Right lung (tissue), 10 donors: Measurements from ENCODE around the gene ODF2L. TPM values are rescaled to one million over a fixed set of nuclear protein-coding genes. Genes with fewer than 3 reads are reported as not detected.
A peak's percentile ranks its signal among the peaks of the same experiment; 100 is the strongest.

Source experiments
- DNase-seq, 2 donors: peaks; one replicate each; pipeline ENCODE4 v3.0.0-alpha.2; 2013
- long read RNA-seq, 8 donors: transcript quantifications; one replicate each; lab custom pipeline, GENCODE V29; 2026
- polyA plus RNA-seq, 5 donors: library from polyadenylated mRNA; unstranded; fragments of 120-200 nt; gene quantifications; one replicate each; pipeline versions ENCODE4 v1.2.1 to v1.2.3, GENCODE V29; 2013; ENCODE audit warnings: inconsistent platforms in 1 of 5, low replicate concordance in 1 of 5; ENCODE audit not compliant: insufficient read length in 5 of 5, insufficient read depth in 1 of 5

Gene ODF2L, protein sequence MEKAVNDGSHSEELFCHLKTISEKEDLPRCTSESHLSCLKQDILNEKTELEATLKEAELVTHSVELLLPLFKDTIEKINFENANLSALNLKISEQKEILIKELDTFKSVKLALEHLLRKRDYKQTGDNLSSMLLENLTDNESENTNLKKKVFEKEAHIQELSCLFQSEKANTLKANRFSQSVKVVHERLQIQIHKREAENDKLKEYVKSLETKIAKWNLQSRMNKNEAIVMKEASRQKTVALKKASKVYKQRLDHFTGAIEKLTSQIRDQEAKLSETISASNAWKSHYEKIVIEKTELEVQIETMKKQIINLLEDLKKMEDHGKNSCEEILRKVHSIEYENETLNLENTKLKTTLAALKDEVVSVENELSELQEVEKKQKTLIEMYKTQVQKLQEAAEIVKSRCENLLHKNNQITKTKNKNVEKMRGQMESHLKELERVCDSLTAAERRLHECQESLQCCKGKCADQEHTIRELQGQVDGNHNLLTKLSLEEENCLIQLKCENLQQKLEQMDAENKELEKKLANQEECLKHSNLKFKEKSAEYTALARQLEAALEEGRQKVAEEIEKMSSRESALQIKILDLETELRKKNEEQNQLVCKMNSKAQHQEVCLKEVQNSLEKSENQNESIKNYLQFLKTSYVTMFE
- polyA plus RNA-seq = 100 to 1,000 TPM in 4 of 5 donors, 10 to 100 TPM in 1; 80.4 to 153 (median 130) TPM
- long read RNA-seq, donor 1, transcript ODF2L-211 (3 exons, 772 nt) = minor isoform, 5 of 42 reads
- long read RNA-seq, donor 1, transcript ODF2L-213 (2 exons, 1,650 nt) = major isoform, 18 of 42 reads
- long read RNA-seq, donor 1, partial matches to known transcripts = 13 of 42 reads
- long read RNA-seq, donor 1, other reads (novel, unspliced or antisense) = 0 of 42 reads
- long read RNA-seq, donor 2, transcript ODF2L-213 (2 exons, 1,650 nt) = major isoform, 6 of 6 reads
- long read RNA-seq, donor 2, partial matches to known transcripts = 0 of 6 reads
- long read RNA-seq, donor 2, other reads (novel, unspliced or antisense) = 0 of 6 reads
- long read RNA-seq, donor 3, transcript ODF2L-213 (2 exons, 1,650 nt) = major isoform, 5 of 7 reads
- long read RNA-seq, donor 3, partial matches to known transcripts = 0 of 7 reads
- long read RNA-seq, donor 3, other reads (novel, unspliced or antisense) = 0 of 7 reads
- long read RNA-seq, donor 4, transcript ODF2L-213 (2 exons, 1,650 nt) = major isoform, 6 of 9 reads
- long read RNA-seq, donor 4, partial matches to known transcripts = 0 of 9 reads
- long read RNA-seq, donor 4, other reads (novel, unspliced or antisense) = 0 of 9 reads
- long read RNA-seq, donor 5, transcript ODF2L-213 (2 exons, 1,650 nt) = major isoform, 10 of 23 reads
- long read RNA-seq, donor 5, partial matches to known transcripts = 10 of 23 reads
- long read RNA-seq, donor 5, other reads (novel, unspliced or antisense) = 0 of 23 reads
- long read RNA-seq, donor 6, transcript ODF2L-213 (2 exons, 1,650 nt) = major isoform, 7 of 25 reads
- long read RNA-seq, donor 6, partial matches to known transcripts = 16 of 25 reads
- long read RNA-seq, donor 6, other reads (novel, unspliced or antisense) = 0 of 25 reads
- long read RNA-seq, donor 7, partial matches to known transcripts = 0 of 3 reads
- long read RNA-seq, donor 7, other reads (novel, unspliced or antisense) = 0 of 3 reads
- long read RNA-seq, donor 8, partial matches to known transcripts = 0 of 3 reads
- long read RNA-seq, donor 8, other reads (novel, unspliced or antisense) = 0 of 3 reads

DNA sequence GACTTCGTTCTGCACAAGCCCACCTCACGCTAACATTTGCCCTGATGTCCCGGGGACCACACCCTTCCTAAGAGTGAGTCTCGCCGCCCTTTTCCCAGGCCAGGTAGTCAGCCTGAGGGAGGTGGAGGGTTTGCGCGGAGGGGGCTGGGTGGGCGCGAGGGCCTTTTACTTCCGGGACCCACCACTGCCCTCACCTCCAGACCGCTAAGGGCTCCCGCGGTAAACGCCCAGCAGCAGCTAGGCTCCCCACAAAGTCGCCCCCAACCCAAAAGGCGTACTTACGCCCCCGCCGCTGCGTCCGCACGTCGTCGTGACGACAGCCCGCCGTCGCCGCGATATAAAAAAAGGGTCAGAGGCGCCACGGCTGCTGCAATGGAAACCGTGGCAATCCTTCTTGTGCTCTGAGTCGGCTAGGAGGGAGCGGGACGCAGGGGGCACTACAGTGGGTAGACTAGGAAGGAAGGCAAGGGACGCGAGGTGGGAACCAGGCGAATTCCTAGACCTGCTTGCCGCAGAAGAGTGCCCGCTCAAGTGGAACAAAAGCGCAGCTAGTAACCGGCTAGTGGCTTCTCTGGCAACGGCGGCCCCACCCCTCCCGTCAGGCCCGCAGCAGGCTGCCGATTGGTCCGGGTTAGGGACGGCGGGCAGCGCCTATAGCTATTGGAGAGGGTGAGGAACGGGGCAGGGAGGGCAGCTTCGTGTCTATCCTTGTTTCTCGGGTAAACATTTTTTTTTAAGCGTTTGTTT, at the start of gene ODF2L:
Gene ODF2L (minus strand): TSS at position 573 of the 747 bp plus-strand sequence. CDS start 9,296 bp downstream, outside the sequence.
- peak; percentile 86 to 90 for DNase-seq

DNA sequence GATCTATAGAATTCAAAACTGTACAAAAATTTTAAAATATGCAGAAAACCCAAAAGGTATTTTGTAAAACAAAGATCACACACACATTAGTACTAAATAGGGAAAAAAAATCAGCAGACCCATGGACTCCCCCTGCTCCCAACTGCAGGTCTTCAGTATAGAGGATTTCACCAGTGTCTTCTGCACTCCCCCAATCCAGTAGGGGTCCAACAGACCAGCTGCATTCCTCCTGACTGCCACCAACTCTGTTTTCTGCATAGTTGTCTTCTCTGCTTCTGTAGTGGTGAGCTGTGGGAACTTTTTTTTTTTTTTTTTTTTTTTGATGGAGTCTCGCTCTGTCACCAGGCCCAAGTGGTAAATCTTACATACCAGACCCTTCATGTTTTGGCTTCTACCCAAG, 49.8 kb upstream of the ODF2L start:
- no peak for DNase-seq

DNA sequence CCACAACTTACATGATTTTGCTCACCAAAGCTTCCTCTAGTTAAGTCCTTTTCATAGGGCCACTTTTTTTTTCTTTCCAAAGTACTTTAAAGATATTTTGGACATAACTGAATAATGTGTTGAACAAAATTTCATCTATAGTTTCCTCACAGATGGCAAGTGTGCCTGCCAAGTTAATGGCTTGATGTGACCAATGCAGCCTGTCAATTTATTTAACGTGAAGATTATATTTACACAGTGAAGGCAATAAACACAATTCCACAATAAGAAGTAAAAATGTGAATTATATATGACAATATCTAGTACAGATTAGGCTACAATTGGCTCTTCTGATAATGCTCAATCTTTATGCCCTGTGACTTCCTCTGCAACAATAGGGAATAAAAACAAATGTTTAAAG, 45.9 kb upstream of the ODF2L start:
- DNase-seq = no peak

DNA sequence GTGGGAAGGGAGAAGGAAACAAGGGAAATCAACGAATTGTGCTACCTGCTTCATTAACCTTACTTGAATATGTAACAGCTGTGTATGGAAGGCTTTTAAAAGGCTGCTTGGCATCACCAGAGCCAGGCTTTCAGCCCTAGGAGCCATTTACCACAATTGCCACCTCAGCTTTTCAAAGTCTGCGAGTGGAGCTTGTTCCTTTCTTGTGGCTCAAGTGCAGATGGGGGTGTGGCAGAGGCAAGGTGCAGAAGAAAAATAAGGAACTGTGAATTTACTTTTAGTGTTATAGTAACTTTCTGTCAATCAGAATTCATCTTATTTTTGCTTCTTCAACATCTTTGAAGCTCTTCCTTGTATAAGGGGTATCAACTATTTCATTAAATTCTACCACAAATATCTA, 45.5 kb upstream of the ODF2L start:
- DNase-seq = no peak

DNA sequence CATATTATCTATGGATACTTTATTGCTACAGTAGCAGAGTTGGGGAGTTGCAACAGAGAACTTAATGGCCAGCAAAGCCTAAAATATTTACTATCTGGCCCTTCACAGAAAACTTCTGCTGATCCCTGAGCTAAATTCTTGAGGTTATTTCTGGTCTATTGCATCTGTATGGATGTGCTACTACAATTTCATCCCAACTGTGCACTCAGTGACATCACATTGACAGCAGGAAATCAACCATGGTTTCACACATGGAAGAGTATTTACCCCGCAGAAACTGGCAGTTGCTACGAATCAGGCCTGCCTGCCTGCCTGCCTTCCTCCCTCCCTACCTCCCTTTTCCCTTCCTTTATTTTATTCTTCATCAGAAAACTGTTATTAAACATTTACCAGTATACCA, 39.9 kb upstream of the ODF2L start:
- no peak for DNase-seq

DNA sequence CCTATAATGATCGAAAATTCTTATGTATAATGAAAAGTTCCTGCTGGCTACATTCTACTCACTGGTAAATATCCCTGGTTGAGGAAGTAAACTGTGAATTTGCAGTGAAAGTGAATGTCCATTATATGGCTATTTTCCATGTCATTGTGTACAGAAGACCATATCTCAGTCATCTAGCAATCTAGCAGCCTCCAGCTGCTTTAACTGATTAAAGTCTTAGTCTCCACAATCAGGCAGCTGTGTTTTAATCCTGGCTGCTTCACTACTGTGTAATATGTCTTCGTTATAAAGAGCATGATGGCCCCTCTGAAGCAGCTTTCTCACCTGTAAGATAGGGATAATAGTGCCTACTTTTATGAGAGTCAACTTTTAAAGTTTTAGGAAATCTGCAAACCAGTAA, 39.2 kb upstream of the ODF2L start:
- DNase-seq = no peak

DNA sequence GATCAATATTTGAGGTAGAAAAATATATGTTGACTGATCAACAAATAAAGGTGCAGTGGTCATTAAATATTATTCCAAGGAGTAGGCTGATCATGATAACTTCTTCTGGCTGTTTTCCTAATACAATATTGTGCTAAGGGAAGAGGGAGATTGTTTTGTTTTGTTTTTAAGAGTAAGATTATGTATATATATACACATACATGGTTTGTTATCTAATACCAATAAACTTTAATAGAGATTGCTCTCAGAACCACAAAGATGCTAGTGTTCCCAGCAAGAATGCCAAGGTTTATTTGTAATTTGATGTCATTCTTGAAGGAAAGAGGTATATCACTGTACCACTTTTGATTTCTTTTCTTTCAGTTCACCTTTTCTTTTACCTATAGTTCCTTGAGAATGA, 37.9 kb upstream of the ODF2L start:
- DNase-seq = no peak

DNA sequence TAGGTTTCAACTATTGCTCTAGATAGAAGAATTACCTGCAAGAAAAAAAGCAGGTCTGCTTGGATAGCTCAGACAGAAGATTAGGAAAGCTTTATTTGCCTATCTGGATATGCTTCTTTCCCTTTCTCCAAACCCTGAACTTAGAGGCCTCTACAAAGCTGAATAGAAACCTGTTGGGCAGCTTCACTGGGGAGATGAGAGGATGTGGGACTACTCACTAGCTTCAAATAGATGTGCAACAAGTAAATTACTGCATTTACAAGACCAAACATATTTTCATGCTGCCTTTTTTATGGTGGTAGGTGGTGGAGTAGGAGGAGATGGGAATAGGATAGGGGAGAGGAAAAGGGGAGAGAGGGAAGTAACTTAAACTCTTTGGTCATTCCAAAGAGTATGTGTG, 34.3 kb upstream of the ODF2L start:
- no peak for DNase-seq

DNA sequence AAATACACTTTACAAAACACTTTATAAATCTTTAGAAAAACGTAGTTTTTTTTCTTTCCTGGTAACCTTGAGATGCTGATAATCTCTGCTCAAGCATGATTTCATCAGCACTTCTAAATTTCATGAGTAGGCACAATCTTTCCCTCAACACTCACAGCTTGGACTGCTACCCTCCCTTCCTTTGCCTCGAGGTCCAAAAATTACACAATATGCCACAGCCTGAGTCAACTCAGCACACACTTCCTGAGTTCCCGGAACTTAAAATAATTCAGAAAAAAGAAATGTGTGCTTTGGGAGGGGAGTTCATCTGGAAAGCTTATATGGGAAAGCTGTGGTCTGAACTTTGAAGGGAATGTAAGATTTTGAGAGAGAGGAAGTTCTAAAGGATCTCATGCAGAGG, 33.7 kb upstream of the ODF2L start:
- peak; percentile 92 to 94 for DNase-seq

DNA sequence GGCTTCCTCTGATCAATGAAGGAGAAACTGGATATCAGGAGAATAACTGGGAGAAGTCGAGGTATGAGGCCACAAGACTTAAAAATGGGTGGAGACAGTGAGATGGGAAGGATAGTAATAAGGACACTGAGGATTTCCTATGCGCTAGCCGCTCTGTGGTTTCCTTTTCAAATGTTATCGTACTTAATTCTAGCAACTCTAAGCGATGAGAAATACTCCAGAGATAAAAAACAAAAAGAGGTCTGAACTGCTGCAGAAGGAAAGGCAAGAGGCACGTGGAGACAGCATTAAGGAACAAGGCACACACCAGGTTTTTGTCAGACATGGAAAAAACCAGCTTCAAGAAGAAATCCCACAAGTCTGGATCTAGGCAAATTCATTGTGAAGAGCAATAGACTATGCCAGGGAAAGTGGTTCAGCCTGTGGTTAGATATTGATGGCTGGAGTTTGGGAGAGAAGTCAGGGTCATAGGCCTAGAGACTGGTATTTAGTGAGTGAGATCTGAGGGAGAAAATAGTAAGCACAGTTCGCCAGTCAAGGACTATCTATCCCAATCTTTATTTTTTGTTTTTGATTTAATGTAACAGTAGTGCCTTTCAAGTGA, 33.1 kb upstream of the ODF2L start:
- peak; percentile 43 to 50 for DNase-seq

DNA sequence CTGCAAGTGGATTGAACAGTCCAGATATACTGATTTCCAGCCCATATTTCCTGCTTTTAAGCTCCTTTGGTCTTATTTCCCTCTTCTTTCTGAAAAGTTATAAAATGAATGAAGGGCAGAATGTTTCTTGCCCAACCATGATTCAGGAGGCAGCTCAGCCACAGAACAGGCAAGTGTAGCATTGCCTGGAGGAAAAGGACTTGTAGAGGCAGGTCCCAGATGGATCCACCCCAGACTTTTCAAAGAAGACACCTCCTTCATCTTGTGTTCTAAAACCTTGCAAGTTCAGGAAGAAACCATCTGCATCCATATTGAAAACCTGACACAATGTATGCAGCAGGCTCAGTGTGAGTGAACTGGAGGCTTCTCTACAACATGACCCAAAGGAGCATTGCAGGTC, 27.8 kb upstream of the ODF2L start, which contains the start of gene CLCA2:
Gene CLCA2 (plus strand): TSS at position 299 of the 400 bp plus-strand sequence. CDS start 77 bp downstream, at position 376.
- no peak for DNase-seq

DNA sequence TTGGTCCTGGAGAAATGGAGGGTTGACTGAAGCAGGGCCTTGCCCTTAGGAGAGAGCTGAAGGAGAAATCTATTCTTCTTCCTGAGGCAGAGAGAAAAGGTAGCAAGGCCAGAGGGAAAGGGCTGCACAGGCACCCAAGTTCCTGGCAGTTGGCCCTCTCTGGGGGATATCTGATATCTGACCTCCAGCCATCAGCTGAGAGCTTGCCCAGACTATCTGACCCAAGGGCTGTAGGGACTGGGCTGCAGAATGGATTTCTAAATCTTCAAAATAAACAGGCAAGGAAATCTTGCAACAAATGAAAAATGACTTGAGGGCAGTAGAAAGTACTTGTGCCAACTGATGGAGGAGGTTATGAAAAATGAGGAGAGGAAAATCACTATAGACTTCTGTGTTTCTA, 27.4 kb upstream of the ODF2L start:
- DNase-seq = no peak

DNA sequence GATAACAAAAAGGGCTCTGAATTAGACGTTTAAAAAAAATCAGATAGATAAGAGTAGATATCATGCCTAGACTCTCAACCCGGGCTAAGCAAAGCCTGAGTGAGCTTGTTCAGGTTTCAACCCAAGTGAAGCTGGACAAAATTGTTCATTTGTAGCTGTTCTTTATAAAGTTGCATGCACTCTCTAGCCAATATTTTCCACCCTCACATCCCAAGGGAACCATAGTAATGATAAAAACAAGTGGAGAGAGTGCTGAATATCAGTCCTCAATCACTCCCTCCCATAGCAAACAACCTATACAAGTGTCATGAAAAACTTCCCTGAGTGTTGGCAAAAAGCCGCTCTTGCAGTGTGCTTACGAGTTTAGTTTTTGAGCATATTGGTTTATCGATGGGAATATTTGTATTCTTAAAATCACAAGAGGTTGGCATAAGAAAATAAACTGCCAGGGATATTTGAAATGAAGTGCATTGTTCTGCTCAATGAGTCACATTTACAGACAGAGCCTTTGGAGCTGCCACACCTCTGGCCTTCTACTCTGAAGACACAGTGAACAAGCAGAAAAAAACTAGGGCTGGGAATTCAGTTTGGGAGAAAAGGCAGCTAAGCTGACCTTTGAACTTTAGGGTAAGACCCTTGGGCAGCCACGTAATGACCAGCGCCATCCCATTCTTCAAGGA, 25.6 kb upstream of the ODF2L start:
- no peak for DNase-seq

DNA sequence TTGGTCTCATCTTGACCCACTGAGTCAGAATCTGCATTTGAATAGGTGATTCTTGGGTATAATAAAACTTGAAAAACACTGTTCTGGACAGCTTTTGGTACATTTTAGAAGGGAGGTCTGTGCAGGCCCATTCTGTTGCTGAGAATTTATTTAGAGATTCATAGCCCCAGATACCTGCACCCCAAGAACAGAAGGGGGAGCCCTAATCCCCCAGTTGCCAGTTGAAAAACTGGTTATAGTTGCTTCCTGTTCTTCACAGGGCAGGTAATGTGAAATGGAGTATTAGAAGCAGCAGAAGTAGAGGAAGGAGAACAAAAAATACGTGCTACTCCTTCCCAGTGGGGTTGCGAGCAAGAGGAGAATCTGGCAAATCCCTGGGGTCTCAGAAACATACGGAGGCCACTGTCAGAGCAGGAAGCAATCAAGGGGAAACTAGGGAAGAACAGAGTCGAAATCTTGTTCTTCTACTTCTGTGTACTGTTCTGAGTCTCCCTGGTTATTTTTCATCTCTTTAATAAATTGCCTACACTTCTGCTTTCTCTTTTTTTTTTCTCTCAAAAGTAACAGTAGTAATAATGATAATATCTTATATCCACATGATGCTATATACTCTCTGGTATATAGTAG, 23.3 kb upstream of the ODF2L start:
- peak; percentile 38 to 44 for DNase-seq

DNA sequence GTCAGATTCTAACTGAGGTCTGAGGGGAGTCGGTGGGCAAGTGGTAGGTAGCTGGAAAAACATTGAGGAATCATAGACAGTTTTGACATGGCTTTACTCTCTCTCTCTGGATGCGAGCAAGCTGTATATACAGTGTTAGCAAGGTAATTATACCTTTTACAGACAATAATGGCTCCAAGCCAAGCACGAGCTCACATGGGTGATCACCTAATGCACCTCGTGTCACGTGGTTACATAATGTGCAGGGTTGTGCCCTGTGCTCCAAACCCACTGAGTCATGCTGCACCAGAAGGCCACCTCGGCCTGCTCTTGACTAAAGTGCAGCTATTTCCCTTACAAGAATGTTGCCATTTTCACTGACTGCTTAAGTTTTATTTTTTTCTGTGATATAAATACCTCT, 20.2 kb upstream of the ODF2L start:
- no peak for DNase-seq

DNA sequence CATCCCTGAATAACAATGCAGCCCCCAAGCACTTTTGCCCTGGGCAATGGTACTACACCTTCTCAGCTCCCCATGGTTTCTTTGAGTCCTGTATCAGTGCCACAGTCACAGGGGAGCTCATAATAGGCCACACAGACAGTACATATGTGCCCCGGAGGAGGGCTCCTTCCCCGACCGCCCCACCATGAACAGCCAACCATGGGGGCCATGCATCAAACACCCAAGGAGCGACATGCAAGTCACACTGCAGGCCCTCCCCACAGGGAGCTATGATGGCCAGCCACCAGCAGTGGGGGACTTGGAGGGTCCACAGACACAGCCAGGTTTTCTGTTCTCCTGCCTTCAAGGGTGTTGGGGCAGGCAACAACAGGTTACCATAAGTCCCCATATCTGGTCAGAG, 14.8 kb upstream of the ODF2L start:
- no peak for DNase-seq

DNA sequence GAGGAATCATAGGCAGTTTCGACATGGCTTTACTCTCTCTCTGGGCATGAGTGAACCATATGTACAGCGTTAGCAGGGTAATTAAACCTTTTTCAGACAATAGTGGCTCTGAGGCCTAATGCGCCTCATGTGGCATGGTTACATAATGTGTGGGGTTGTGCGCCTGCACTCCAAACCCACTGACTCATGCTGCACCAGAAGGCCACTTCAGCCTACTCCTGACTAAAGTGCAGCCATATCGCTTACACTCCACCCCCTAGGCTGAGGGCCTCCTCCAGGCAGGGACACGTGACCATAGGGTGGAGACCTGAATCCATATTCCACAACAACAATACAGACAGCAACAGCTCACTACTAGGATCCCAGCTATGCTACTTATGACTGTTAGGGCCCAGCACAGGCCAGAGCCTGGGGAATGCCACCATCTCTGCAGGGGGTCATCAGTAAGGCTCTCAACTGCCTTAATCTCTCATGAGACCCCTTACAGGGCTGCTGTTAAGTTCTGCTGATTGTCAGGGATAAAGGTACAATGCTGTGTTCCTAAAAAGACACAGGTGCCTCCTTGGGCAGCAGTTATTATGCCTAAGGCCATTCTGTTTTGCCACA, 13.4 kb upstream of the ODF2L start:
- DNase-seq = no peak

DNA sequence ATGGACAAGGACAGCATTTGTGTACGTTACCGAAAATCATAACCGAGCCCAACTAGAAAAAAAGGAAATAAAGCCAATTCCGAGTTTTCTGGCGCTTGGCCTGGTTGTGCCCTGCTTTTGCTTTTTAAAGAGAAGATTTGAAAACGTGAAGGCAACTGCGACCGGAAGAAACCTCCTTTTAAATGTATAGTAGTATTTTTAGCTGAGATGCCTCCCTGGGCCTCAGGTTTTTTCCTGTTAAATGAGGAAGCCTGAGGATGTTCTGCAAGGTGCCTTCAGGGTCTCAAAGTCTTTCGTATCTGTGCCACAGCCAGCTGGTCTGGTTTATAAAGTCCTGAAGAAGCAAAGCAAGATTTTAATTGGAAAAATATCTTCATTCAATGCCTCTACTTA, 371 bp upstream of the ODF2L start:
- no peak for DNase-seq
